HEK293T (cell line): ENCODE results near the gene NAPA.

Experiments used
- ARNT ChIP-seq: fragments of 450-650 bp; IDR thresholded peaks from 2 replicates; pipeline ENCODE4 v1.6.1; 2017; ENCODE audit warnings: mild to moderate bottlenecking
- BHLHE40 ChIP-seq: fragments of 450-650 bp; IDR thresholded peaks from 2 replicates; pipeline ENCODE4 v1.6.1; 2016; ENCODE audit warnings: mild to moderate bottlenecking, moderate library complexity, borderline replicate concordance
- CTBP1 ChIP-seq: fragments of 450-650 bp; IDR thresholded peaks from 2 replicates; pipeline ENCODE4 v1.6.1; 2016; ENCODE audit warnings: borderline replicate concordance
- ELF4 ChIP-seq: fragments of 450-650 bp; IDR thresholded peaks from 2 replicates; pipeline ENCODE4 v1.6.1; 2017; ENCODE audit warnings: antibody characterized with exemption
- FOXA1 ChIP-seq: fragments of 450-650 bp; IDR thresholded peaks from 2 replicates; pipeline ENCODE4 v1.6.1; 2016; ENCODE audit warnings: mild to moderate bottlenecking
- FOXK2 ChIP-seq: fragments of 450-650 bp; IDR thresholded peaks from 2 replicates; pipeline ENCODE4 v1.6.1; 2016; ENCODE audit warnings: mild to moderate bottlenecking
- FOXM1 ChIP-seq: fragments of 450-650 bp; IDR thresholded peaks from 2 replicates; pipeline ENCODE4 v1.6.1; 2017; ENCODE audit warnings: mild to moderate bottlenecking, borderline replicate concordance
- HDGF ChIP-seq: fragments of 450-650 bp; IDR thresholded peaks from 2 replicates; pipeline ENCODE4 v1.6.1; 2017; ENCODE audit warnings: antibody characterized with exemption, borderline replicate concordance
- L3MBTL2 ChIP-seq: fragments of 450-650 bp; conservative IDR thresholded peaks from 2 replicates; pipeline ENCODE4 v1.6.1; 2016; ENCODE audit warnings: mild to moderate bottlenecking
- LEF1 ChIP-seq: fragments of 450-650 bp; IDR thresholded peaks from 2 replicates; pipeline ENCODE4 v1.6.1; 2017; ENCODE audit warnings: mild to moderate bottlenecking, borderline replicate concordance
- NFRKB ChIP-seq: fragments of 450-650 bp; IDR thresholded peaks from 2 replicates; pipeline ENCODE4 v1.6.1; 2016; ENCODE audit warnings: mild to moderate bottlenecking, moderate library complexity
- SP1 ChIP-seq: fragments of 450-650 bp; IDR thresholded peaks from 2 replicates; pipeline ENCODE4 v1.6.1; 2017
- TARDBP ChIP-seq: fragments of 450-650 bp; IDR thresholded peaks from 2 replicates; pipeline ENCODE4 v1.6.1; 2016
- ZNF384 ChIP-seq: fragments of 450-650 bp; IDR thresholded peaks from 2 replicates; pipeline ENCODE4 v1.6.1; 2016

- TF ChIP-seq TARDBP (no peak), FOXM1 (no peak), FOXA1 (no peak), L3MBTL2 (no peak), FOXK2 (no peak), ELF4 (no peak), BHLHE40 (no peak), LEF1 (no peak), ARNT (no peak), ZNF384 (no peak), SP1 (no peak), HDGF (no peak), NFRKB (no peak), CTBP1 (no peak)
Measured at GRCh38 chr19:47507924-47508553, 6.8 kb downstream of the NAPA start.
